ENCODE results near the gene DNTTIP2.

- TF ChIP-seq CTCF (IDR thresholded peaks at IDR 0.05; ENCODE audit: poor library complexity, severe bottlenecking) (no peak), EP300 (conservative IDR thresholded peaks at IDR 0.05; ENCODE audit: poor library complexity, severe bottlenecking) (no peak), EZH2 (IDR thresholded peaks at IDR 0.05; ENCODE audit: borderline replicate concordance, insufficient read depth, low read length, poor library complexity, severe bottlenecking) (no peak), POLR2AphosphoS5 (IDR thresholded peaks at IDR 0.05) (no peak)
Measured at GRCh38 chr1:93828367-93828755, 50.6 kb downstream of the DNTTIP2 start.

Measured in neural cell (in vitro differentiated cells).